Measurements from ENCODE around the gene RCOR1.

Gene RCOR1

GRCh38 chr14:102779084-102779462, 186.6 kb downstream of the RCOR1 start:
- no peak for DNase-seq

GRCh38 chr14:102779574-102780315, 187.3 kb downstream of the RCOR1 start:
- DNase-seq = no peak

Measured in NCI-H2081 treated with DMSO at 0.1 percent for 48 hours (cell line).